ENCODE results near the gene GTF3C5. TPM values are rescaled to one million over a fixed set of nuclear protein-coding genes. Genes with fewer than 3 reads are reported as not detected.

GTF3C5 gene
- total and polyA plus RNA-seq, 9 of the 15 experiments (the other 6 are each of a cell fraction or from before 2014, with no cell fraction given) = 3.8 to 118 (median 83.7) TPM

DNA sequence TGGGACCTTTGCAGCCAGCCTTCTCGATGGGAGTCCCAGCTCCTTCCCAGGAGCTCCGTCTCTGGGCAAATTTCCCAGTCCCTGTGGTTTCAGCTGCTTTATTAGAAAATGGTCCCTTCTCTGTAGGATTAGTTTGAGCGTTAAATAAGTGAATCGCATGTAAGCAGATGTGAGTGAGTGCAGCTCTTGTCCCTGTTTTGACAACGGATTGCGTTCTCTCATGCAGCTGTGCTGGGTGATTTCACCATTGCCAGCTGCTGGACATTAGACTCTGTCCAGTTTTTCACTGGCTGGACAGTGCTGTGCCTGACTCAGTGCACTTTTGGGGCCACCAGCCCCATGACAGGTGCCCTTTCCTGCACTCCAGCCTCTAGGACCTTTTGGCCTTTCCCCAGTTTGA lies 19.3 kb downstream of the GTF3C5 start:
- no peaks in the 10 kb centered on the region for H3K79me2 ChIP-seq (ENCODE audit: control insufficient read depth, insufficient read depth, low read length)
- H3K9me3 ChIP-seq (replicated peaks; ENCODE audit: control insufficient read depth, insufficient read depth, low read depth, low read length) = no peaks in the 10 kb centered on the region
- H3K4me2 ChIP-seq (ENCODE audit: insufficient read depth, low read length) = no peak overlapping the region
- H3K27ac ChIP-seq (ENCODE audit: extremely low read depth, low read depth, low read length) = no peak overlapping the region
- H3K36me3 ChIP-seq (ENCODE audit: control insufficient read depth, insufficient read depth, low read length) = peaks cover 93% of the 10 kb centered on the region
- H4K20me1 ChIP-seq (replicated peaks; ENCODE audit: control insufficient read depth, insufficient read depth, low read length) = 0 out of 2 replicates have a peak, but pooled peaks cover 4% of the 10 kb centered on the region
- no peak overlapping the region for H2AFZ ChIP-seq (ENCODE audit: low read depth, low read length)
- ATAC-seq = no peak
- peak overlapping the region in 1 of 2 experiments; percentile 52; a peak in 1 of 4 replicates for H3K9ac ChIP-seq (ENCODE audit: insufficient read depth in 1 of 2, low read depth in 2 of 2, low read length in 2 of 2)
- in situ Hi-C loops (cut with MboI) (no loop called here), intact Hi-C loops (cut with micrococcal nuclease) (no loop called here)
- H3K4me3 ChIP-seq = no peak overlapping the region
- no peaks in the 10 kb centered on the region for H3K9me1 ChIP-seq (ENCODE audit: control insufficient read depth, insufficient read depth, low read length)
- peaks cover 0 to 15% of the 10 kb centered on the region in 2 experiments; a peak in 2 of 5 replicates for H3K4me1 ChIP-seq (replicated peaks in 1 of 2; ENCODE audit: control insufficient read depth in 2 of 2, insufficient read depth in 2 of 2, low read length in 2 of 2)
- ChIA-PET POLR2A (no interaction called here), CTCF (ENCODE audit: low intra/inter-chr PET ratio) (no interaction called here)
- H3K27me3 ChIP-seq (ENCODE audit: control insufficient read depth in 2 of 2, insufficient read depth in 2 of 2, low read length in 2 of 2) = no peaks in the 10 kb centered on the region
- no TSS peak for BruUV-seq (replicated peaks)
- no peak for FAIRE-seq
- WGBS (ENCODE audit: insufficient coverage, low coverage, missing lambda C conversion rate) = 96% methylated on average over 6 of the region's 6 CpGs
- DNase-seq (ENCODE audit: extremely low read depth in 1 of 4, low spot score in 3 of 4) = no peak
- no peak for TF ChIP-seq EWSR1 (IDR thresholded peaks at IDR 0.05; ENCODE audit: borderline replicate concordance, low read depth, partially characterized antibody)
- no peak for TF ChIP-seq CREM (IDR thresholded peaks at IDR 0.05; ENCODE audit: low read depth)
- TF ChIP-seq POU5F1 (IDR thresholded peaks at IDR 0.05; ENCODE audit: borderline replicate concordance, low read depth, low read length, partially characterized antibody) = no peak
- no peak for TF ChIP-seq KAT2B (IDR thresholded peaks at IDR 0.05; ENCODE audit: low read depth, low read length)

DNA sequence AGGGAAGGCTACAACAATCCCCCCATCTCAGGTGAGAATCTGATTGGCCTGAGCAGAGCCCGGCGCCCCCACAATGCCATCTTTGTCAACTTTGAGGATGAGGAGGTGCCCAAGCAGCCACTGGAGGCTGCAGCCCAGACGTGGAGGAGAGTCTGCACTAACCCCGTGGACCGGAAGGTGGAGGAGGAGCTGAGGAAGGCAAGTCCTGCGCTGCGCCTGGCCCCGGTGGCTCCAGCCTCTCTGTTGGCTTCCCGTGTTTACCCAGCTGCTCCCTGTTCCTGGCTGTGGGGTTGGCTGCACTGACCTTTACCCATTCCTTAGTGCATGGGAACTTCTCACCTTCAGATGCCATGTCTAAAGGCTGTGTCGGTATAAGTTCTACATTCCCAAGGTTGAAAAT lies 20.0 kb downstream of the GTF3C5 start:
- no peaks in the 10 kb centered on the region for H3K79me2 ChIP-seq (ENCODE audit: control insufficient read depth, insufficient read depth, low read length)
- BruUV-seq (replicated peaks) = no TSS peak
- H2AFZ ChIP-seq (ENCODE audit: low read depth, low read length) = no peak overlapping the region
- FAIRE-seq (no peak), DNase-seq (ENCODE audit: extremely low read depth in 1 of 4, low spot score in 3 of 4) (no peak), ATAC-seq (no peak)
- WGBS (ENCODE audit: insufficient coverage, low coverage, missing lambda C conversion rate) = 87% methylated on average over 7 of the region's 10 CpGs
- H3K4me3 ChIP-seq = no peak overlapping the region
- ChIA-PET CTCF (ENCODE audit: low intra/inter-chr PET ratio) (no interaction called here), POLR2A (interaction anchor here (1.8 kb wide), 1 partner anchor 20 kb away, joined by 5 read pairs; the partner anchor contains the start of gene GTF3C5)
- H3K9me1 ChIP-seq (ENCODE audit: control insufficient read depth, insufficient read depth, low read length) = no peaks in the 10 kb centered on the region
- H3K9ac ChIP-seq (ENCODE audit: insufficient read depth in 1 of 2, low read depth in 2 of 2, low read length in 2 of 2) = peak overlapping the region in 1 of 2 experiments; percentile 52; a peak in 1 of 4 replicates
- intact Hi-C loops (cut with micrococcal nuclease) = no loop called here
- H3K9me3 ChIP-seq (replicated peaks; ENCODE audit: control insufficient read depth, insufficient read depth, low read depth, low read length) = no peaks in the 10 kb centered on the region
- in situ Hi-C loops (cut with MboI) = no loop called here
- H3K4me1 ChIP-seq (replicated peaks in 1 of 2; ENCODE audit: control insufficient read depth in 2 of 2, insufficient read depth in 2 of 2, low read length in 2 of 2) = peaks cover 0 to 15% of the 10 kb centered on the region in 2 experiments; a peak in 2 of 5 replicates
- H3K36me3 ChIP-seq (ENCODE audit: control insufficient read depth, insufficient read depth, low read length) = peaks cover 92% of the 10 kb centered on the region
- no peak overlapping the region for H3K4me2 ChIP-seq (ENCODE audit: insufficient read depth, low read length)
- H3K27ac ChIP-seq (ENCODE audit: extremely low read depth, low read depth, low read length) = no peak overlapping the region
- H4K20me1 ChIP-seq (replicated peaks; ENCODE audit: control insufficient read depth, insufficient read depth, low read length) = 0 out of 2 replicates have a peak, but pooled peaks cover 4% of the 10 kb centered on the region
- no peaks in the 10 kb centered on the region for H3K27me3 ChIP-seq (ENCODE audit: control insufficient read depth in 2 of 2, insufficient read depth in 2 of 2, low read length in 2 of 2)
- TF ChIP-seq ZNF79 (CRISPR knock-in tag; IDR thresholded peaks at IDR 0.05; ENCODE audit: low read depth) (no peak), MYBL2 (IDR thresholded peaks at IDR 0.05; ENCODE audit: low read depth) (no peak), MYBL2 (CRISPR knock-in tag; IDR thresholded peaks at IDR 0.05; ENCODE audit: borderline replicate concordance) (no peak), ZKSCAN8 (CRISPR knock-in tag; IDR thresholded peaks at IDR 0.05) (no peak), FOS (IDR thresholded peaks at IDR 0.05; ENCODE audit: extremely low read depth, insufficient read length) (no peak)
- TF ChIP-seq, protein P1, sequence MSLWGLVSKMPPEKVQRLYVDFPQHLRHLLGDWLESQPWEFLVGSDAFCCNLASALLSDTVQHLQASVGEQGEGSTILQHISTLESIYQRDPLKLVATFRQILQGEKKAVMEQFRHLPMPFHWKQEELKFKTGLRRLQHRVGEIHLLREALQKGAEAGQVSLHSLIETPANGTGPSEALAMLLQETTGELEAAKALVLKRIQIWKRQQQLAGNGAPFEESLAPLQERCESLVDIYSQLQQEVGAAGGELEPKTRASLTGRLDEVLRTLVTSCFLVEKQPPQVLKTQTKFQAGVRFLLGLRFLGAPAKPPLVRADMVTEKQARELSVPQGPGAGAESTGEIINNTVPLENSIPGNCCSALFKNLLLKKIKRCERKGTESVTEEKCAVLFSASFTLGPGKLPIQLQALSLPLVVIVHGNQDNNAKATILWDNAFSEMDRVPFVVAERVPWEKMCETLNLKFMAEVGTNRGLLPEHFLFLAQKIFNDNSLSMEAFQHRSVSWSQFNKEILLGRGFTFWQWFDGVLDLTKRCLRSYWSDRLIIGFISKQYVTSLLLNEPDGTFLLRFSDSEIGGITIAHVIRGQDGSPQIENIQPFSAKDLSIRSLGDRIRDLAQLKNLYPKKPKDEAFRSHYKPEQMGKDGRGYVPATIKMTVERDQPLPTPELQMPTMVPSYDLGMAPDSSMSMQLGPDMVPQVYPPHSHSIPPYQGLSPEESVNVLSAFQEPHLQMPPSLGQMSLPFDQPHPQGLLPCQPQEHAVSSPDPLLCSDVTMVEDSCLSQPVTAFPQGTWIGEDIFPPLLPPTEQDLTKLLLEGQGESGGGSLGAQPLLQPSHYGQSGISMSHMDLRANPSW (CRISPR knock-in tag; IDR thresholded peaks at IDR 0.05) = no peak
